GM18951 (cell line): ENCODE results near the gene PRSS53.
"Not testable (repeated sequence)": the region's sequence is repeated elsewhere in the genome, so short reads cannot be mapped to it uniquely, and the experiment has no call there.

Experiments used
- POLR2A ChIP-seq: IDR thresholded peaks from 4 replicates; pipeline ENCODE4 v1.6.1; 2011; ENCODE audit warnings: mild to moderate bottlenecking; ENCODE audit not compliant: insufficient read length, insufficient read depth; ENCODE audit errors: extremely low read depth
- in situ Hi-C: fragments of 300-500 bp; cut with MboI; formaldehyde crosslinking; loops from one replicate; pipeline ENCODE4 v1.12.0; 2022; ENCODE audit warnings: low sequenced_read_pairs, mixed read lengths, inconsistent platforms; ENCODE audit not compliant: unreplicated experiment

PRSS53 gene

GRCh38 chr16:31088459-31089183 lies at the start of gene PRSS53:
Gene PRSS53, minus strand, starts transcription at chr16:31088943. Its CDS starts 134 bp downstream, at chr16:31088809.
- in situ Hi-C loops: no loop called here

GRCh38 chr16:31136822-31137499 lies 48.2 kb upstream of the PRSS53 start:
- in situ Hi-C loops: not testable (repeated sequence)

More at GRCh38 chr16:31088459-31089183, at the start of gene PRSS53:
- TF ChIP-seq POLR2A: no peak

- no peak for TF ChIP-seq POLR2A
- in situ Hi-C loops: no loop called here
Observed at GRCh38 chr16:31136287-31136662, 47.5 kb upstream of the PRSS53 start.

GRCh38 chr16:31135535-31136286 lies 47.0 kb upstream of the PRSS53 start, which contains the start of gene PRSS8:
Gene PRSS8, minus strand, starts transcription at chr16:31135727. Its CDS starts 229 bp downstream, at chr16:31135498.
- in situ Hi-C loops: no loop called here

GRCh38 chr16:31134625-31135534 lies 46.1 kb upstream of the PRSS53 start:
- in situ Hi-C loops: no loop called here

More at GRCh38 chr16:31135535-31136286, 47.0 kb upstream of the PRSS53 start, which contains the start of gene PRSS8:
- TF ChIP-seq POLR2A: no peak

GRCh38 chr16:31134091-31134571 lies 45.4 kb upstream of the PRSS53 start:
- no peak for TF ChIP-seq POLR2A
- in situ Hi-C loops: no loop called here

More at GRCh38 chr16:31134625-31135534, 46.1 kb upstream of the PRSS53 start:
- no peak for TF ChIP-seq POLR2A

- in situ Hi-C loops: no loop called here
- TF ChIP-seq POLR2A: no peak
Observed at GRCh38 chr16:31133046-31133501, 44.3 kb upstream of the PRSS53 start.

- in situ Hi-C loops: no loop called here
- no peak for TF ChIP-seq POLR2A
Observed at GRCh38 chr16:31132303-31132979, 43.7 kb upstream of the PRSS53 start.

- in situ Hi-C loops: no loop called here
- no peak for TF ChIP-seq POLR2A
Observed at GRCh38 chr16:31131841-31132271, 43.1 kb upstream of the PRSS53 start.

GRCh38 chr16:31131416-31131815 lies 42.7 kb upstream of the PRSS53 start:
- TF ChIP-seq POLR2A: no peak
- in situ Hi-C loops: no loop called here

- in situ Hi-C loops: no loop called here
- TF ChIP-seq POLR2A: no peak
Observed at GRCh38 chr16:31130899-31131298, 42.2 kb upstream of the PRSS53 start.
